ENCODE measurements around the gene ABCB9.

GRCh38 chr12:122918827-122919226, 47.4 kb downstream of the ABCB9 start:
- TF ChIP-seq EP300 (IDR thresholded peaks at IDR 0.05) (no peak), CTCF (IDR thresholded peaks at IDR 0.05) (no peak)
